Bronchus fibroblast of lung (primary cell): ENCODE measurements around the gene PHF20. TPM values are rescaled to one million over a fixed set of nuclear protein-coding genes. Genes with fewer than 3 reads are reported as not detected.

Experiments used
- total RNA-seq: library from RNA; depleted of rRNA; stranded (reverse); fragments of >200 nt; gene quantifications from 2 replicates; pipeline ENCODE4 v1.2.3, GENCODE V29; 2015

Gene PHF20
- 23.0 and 27.6 TPM in 2 replicates for total RNA-seq

DNA sequence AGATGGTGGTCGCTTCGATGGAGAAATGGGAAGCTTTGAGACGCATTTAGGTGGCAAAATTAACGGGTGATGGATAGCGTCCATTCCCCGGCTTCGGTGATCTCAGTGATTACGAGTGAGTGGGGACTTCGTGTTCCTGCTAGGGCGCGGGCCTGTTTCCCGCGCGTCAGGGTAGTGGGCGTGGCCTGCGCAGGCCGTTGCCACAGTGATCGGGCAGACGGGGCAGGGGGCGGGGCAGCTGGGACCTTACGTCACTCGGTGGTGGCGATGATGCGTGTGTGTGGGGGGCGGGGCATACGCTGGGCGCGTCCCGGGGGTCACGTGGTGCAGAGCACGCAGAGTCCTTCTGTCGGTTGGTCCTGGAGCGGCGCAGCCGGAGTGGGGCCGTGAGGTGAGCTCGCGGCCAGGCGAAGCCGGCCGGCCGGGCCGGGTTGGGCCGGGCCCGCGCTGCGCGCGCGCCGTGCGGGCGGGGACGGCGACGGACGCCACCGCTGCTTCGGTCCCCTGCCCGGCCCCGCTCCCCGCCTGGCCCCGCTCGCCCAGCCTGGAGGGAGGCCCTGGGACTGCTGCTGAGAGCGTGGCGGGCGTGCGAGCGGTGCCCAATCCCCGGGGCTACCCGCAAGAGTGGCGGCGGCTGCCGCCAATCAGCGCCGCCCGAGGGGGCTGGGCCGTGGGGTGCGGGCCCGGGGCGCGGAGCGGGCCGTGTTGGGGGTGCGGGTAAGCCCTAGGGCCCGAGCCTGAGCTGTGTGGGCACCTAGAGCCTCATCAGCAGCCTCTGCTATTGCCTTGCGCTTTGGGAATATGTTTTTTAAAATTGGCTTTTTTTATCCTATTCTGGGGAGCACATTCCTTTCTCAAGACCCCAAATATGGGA is at the start of gene PHF20:
Gene PHF20 (plus strand): TSS at position 327 of the 874 bp plus-strand sequence. CDS start 29,508 bp downstream, outside the sequence.

GRCh38 chr20:35741892-35742740 is 29.7 kb upstream of the PHF20 start, which contains the start of gene RBM39:
RBM39 (minus strand) TSS chr20:35742260; CDS start chr20:35740874, 1,386 bp downstream.

GRCh38 chr20:35954200-35954906 is 182.5 kb downstream of the PHF20 start, which contains the start of gene SCAND1:
SCAND1 (minus strand) TSS chr20:35954502; CDS start chr20:35954284, 218 bp downstream.

DNA sequence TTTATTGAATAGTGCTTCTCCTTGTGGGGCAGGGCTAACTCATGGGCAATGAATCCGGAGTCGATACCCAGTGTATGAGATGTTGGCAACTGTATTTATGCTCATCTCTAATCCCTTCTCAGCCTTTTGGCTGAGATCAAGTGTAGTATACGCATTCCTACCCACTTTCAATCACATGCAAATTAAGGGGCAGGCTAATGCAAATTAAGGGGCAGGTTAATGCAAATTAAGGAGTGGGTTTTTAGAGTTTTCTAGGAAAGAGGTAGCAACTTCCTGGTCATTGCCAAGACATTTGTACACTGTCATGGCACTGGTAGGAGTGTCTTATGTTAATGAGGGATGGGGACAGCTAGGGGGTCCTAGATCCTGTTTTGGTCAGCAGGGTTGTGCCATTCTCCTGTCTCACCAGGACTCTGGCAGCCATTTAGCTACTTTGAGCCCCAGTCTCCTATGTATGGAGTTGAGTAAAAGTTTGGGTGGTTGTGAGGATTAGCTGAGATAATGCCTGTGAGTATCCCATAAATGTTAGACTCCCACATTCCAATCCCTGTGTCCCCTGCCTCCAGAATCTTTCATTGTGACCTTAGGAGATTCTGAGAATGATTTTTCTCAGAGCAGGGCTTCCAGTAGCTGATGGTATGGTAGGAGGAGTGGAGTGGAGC is 196.3 kb downstream of the PHF20 start, which contains the start of gene CNBD2:
Gene CNBD2 (plus strand): TSS at position 612 of the 662 bp plus-strand sequence. CDS start 173 bp downstream, outside the sequence.

Other genes starting within 250 kb of the PHF20 start
- not detected in 2 replicates for gene C20orf173, start 242.4 kb upstream of the PHF20 start, total RNA-seq
- 189 and 202 TPM in 2 replicates for gene ERGIC3, start 229.9 kb upstream of the PHF20 start, total RNA-seq
- 4.7 and 6.8 TPM in 2 replicates for gene SPAG4, start 156.2 kb upstream of the PHF20 start, total RNA-seq
- 94.3 and 95.6 TPM in 2 replicates for gene CPNE1, start 107.1 kb upstream of the PHF20 start, total RNA-seq
- 27.4 and 30.6 TPM in 2 replicates for gene RBM12, start 107.1 kb upstream of the PHF20 start, total RNA-seq
- gene NFS1, start 72.7 kb upstream of the PHF20 start, total RNA-seq: 27.9 and 35.3 TPM in 2 replicates
- gene ROMO1, start 72.6 kb upstream of the PHF20 start, total RNA-seq: 397 and 521 TPM in 2 replicates
- gene RBM39, start 29.8 kb upstream of the PHF20 start, total RNA-seq: 104 and 138 TPM in 2 replicates
- gene SCAND1, start 182.5 kb downstream of the PHF20 start, total RNA-seq: 87.3 and 109 TPM in 2 replicates
- gene CNBD2, start 196.6 kb downstream of the PHF20 start, total RNA-seq: 1.0 and 2.1 TPM in 2 replicates